MM.1S (cell line): ENCODE data around the gene INPP5D.

Experiments
- DNase-seq: peaks from one replicate; pipeline ENCODE4 v3.0.0-alpha.2; 2015
- H2AFZ ChIP-seq: fragments of 300-600 bp; sonication (generic); 2 replicates; pipeline ENCODE4 v1.6.0; 2016; ENCODE audit warnings: antibody characterized with exemption, low read length
- H3F3A ChIP-seq: fragments of 300-600 bp; sonication (generic); 2 replicates; pipeline ENCODE4 v1.6.1; 2016; ENCODE audit warnings: mild to moderate bottlenecking, antibody characterized with exemption, low read length, moderate library complexity, mixed read lengths; ENCODE audit not compliant: insufficient read depth
- H3K27ac ChIP-seq: fragments of 300-600 bp; sonication (generic); 2 replicates; pipeline ENCODE4 v1.5.1; 2016; ENCODE audit warnings: mild to moderate bottlenecking, low read length
- H3K27me3 ChIP-seq: fragments of 300-600 bp; sonication (generic); replicated peaks from 2 replicates; pipeline ENCODE4 v1.6.0; 2016; ENCODE audit warnings: low read length; ENCODE audit not compliant: insufficient read depth
- H3K36me3 ChIP-seq: fragments of 300-600 bp; sonication (generic); replicated peaks from 2 replicates; pipeline ENCODE4 v1.6.1; 2016; ENCODE audit warnings: mild to moderate bottlenecking, low read length, mixed read lengths; ENCODE audit not compliant: insufficient read depth
- H3K4me1 ChIP-seq: fragments of 300-600 bp; sonication (generic); 2 replicates; pipeline ENCODE4 v1.6.1; 2016; ENCODE audit warnings: low read length, mixed read lengths
- H3K4me2 ChIP-seq: fragments of 300-600 bp; sonication (generic); 2 replicates; pipeline ENCODE4 v1.6.0; 2016; ENCODE audit warnings: low read depth, low read length
- H3K4me3 ChIP-seq: fragments of 300-600 bp; sonication (generic); 2 replicates; pipeline ENCODE4 v1.5.1; 2016; ENCODE audit warnings: low read length, mixed read lengths
- H3K79me2 ChIP-seq: fragments of 300-600 bp; sonication (generic); 2 replicates; pipeline ENCODE4 v1.6.1; 2016; ENCODE audit warnings: mixed run types, low read length, mixed read lengths
- H3K9ac ChIP-seq: fragments of 300-600 bp; sonication (generic); 2 replicates; pipeline ENCODE4 v1.6.1; 2016; ENCODE audit warnings: low read length, mixed read lengths
- H3K9me2 ChIP-seq: fragments of 300-600 bp; sonication (generic); replicated peaks from 2 replicates; pipeline ENCODE4 v1.6.1; 2016; ENCODE audit warnings: mild to moderate bottlenecking, low read length, mixed read lengths; ENCODE audit not compliant: insufficient read depth
- H3K9me3 ChIP-seq: fragments of 300-600 bp; sonication (generic); replicated peaks from 2 replicates; pipeline ENCODE4 v1.6.1; 2016; ENCODE audit warnings: mild to moderate bottlenecking, low read length, mixed read lengths; ENCODE audit not compliant: insufficient read depth
- H4K20me1 ChIP-seq: fragments of 300-600 bp; sonication (generic); 2 replicates; pipeline ENCODE4 v1.6.1; 2016; ENCODE audit warnings: mild to moderate bottlenecking, low read length, moderate library complexity, mixed read lengths; ENCODE audit not compliant: insufficient read depth
- EZH2 ChIP-seq: fragments of 300-600 bp; sonication (generic); optimal IDR thresholded peaks from 2 replicates; pipeline ENCODE3; 2017; ENCODE audit warnings: low read depth, mild to moderate bottlenecking, antibody characterized with exemption, low read length, mixed read lengths
- EZH2phosphoT487 ChIP-seq: fragments of 300-600 bp; sonication (generic); IDR thresholded peaks from 2 replicates; pipeline ENCODE4 v1.6.1; 2018; ENCODE audit warnings: antibody characterized with exemption, low read length
- TF ChIP-seq, protein P1 (sequence below): fragments of 300-600 bp; sonication (generic); IDR thresholded peaks from 2 replicates; pipeline ENCODE4 v1.5.1; 2016; ENCODE audit warnings: antibody characterized with exemption, low read length, mixed read lengths

The INPP5D gene

GRCh38 chr2:233117351-233117750, 57.2 kb downstream of the INPP5D start:
- H3K9me3 ChIP-seq = no peaks in the 10 kb centered on the region

GRCh38 chr2:233117811-233118647, 57.9 kb downstream of the INPP5D start:
- H3K4me1 ChIP-seq = no peaks in the 10 kb centered on the region
- no peaks in the 10 kb centered on the region for H3K9me2 ChIP-seq
- no peaks in the 10 kb centered on the region for H3K36me3 ChIP-seq
- no peak overlapping the region for H3K27ac ChIP-seq
- no peaks in the 10 kb centered on the region for H4K20me1 ChIP-seq
- TF ChIP-seq EZH2 (no peak), EZH2phosphoT487 (no peak)
- no peak overlapping the region for H3K9ac ChIP-seq
- no peak overlapping the region for H3K4me2 ChIP-seq
- H3K27me3 ChIP-seq = no peaks in the 10 kb centered on the region
- peaks cover 8% of the 10 kb centered on the region; the same call in 1 of the 2 replicates for H3K79me2 ChIP-seq
- no peak for DNase-seq
- no peak overlapping the region for H3K4me3 ChIP-seq
- no peaks in the 10 kb centered on the region for H3K9me3 ChIP-seq
- no peak overlapping the region for H2AFZ ChIP-seq
- H3F3A ChIP-seq = no peaks in the 10 kb centered on the region

More at GRCh38 chr2:233117351-233117750, 57.2 kb downstream of the INPP5D start:
- no peaks in the 10 kb centered on the region for H3K4me1 ChIP-seq
- H3F3A ChIP-seq = no peaks in the 10 kb centered on the region
- H3K4me2 ChIP-seq = no peak overlapping the region
- no peak overlapping the region for H3K4me3 ChIP-seq
- H3K9me2 ChIP-seq = no peaks in the 10 kb centered on the region
- no peak for TF ChIP-seq EZH2phosphoT487
- H3K36me3 ChIP-seq = no peaks in the 10 kb centered on the region
- no peak overlapping the region for H2AFZ ChIP-seq
- peaks cover 8% of the 10 kb centered on the region; the same call in 1 of the 2 replicates for H3K79me2 ChIP-seq
- no peak overlapping the region for H3K27ac ChIP-seq
- no peaks in the 10 kb centered on the region for H3K27me3 ChIP-seq
- H4K20me1 ChIP-seq = no peaks in the 10 kb centered on the region
- no peak for DNase-seq
- H3K9ac ChIP-seq = no peak overlapping the region

DNA sequence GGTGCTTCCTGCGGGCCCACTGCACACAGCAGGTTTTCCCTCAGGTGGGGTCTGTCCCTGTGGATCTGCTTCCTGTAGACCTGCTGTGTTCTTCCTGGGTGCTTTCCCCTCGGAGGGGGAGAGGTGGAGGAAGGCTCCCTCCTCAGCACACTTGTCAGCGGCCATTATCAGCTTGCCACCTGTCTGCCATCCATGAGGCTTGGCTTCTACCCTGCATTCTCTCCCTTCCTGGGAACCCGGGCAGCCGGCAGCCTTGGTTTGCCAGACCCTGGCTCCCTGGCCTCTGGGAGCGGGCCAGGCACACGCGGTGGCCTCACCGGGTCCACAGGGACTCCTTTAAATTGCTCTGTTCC, 58.5 kb downstream of the INPP5D start:
- H3K27ac ChIP-seq = no peak overlapping the region
- H3K9ac ChIP-seq = no peak overlapping the region
- no peaks in the 10 kb centered on the region for H3F3A ChIP-seq
- no peaks in the 10 kb centered on the region for H3K4me1 ChIP-seq
- H3K4me3 ChIP-seq = no peak overlapping the region
- no peaks in the 10 kb centered on the region for H4K20me1 ChIP-seq
- H2AFZ ChIP-seq = no peak overlapping the region
- no peak overlapping the region for H3K4me2 ChIP-seq
- TF ChIP-seq EZH2 = no peak
- no peak for TF ChIP-seq EZH2phosphoT487
- TF ChIP-seq, protein P1, sequence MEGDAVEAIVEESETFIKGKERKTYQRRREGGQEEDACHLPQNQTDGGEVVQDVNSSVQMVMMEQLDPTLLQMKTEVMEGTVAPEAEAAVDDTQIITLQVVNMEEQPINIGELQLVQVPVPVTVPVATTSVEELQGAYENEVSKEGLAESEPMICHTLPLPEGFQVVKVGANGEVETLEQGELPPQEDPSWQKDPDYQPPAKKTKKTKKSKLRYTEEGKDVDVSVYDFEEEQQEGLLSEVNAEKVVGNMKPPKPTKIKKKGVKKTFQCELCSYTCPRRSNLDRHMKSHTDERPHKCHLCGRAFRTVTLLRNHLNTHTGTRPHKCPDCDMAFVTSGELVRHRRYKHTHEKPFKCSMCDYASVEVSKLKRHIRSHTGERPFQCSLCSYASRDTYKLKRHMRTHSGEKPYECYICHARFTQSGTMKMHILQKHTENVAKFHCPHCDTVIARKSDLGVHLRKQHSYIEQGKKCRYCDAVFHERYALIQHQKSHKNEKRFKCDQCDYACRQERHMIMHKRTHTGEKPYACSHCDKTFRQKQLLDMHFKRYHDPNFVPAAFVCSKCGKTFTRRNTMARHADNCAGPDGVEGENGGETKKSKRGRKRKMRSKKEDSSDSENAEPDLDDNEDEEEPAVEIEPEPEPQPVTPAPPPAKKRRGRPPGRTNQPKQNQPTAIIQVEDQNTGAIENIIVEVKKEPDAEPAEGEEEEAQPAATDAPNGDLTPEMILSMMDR = no peak
- no peaks in the 10 kb centered on the region for H3K36me3 ChIP-seq
- peaks cover 8% of the 10 kb centered on the region; the same call in 1 of the 2 replicates for H3K79me2 ChIP-seq
- no peaks in the 10 kb centered on the region for H3K9me2 ChIP-seq
- no peak for DNase-seq
- H3K9me3 ChIP-seq = no peaks in the 10 kb centered on the region
- H3K27me3 ChIP-seq = no peaks in the 10 kb centered on the region

GRCh38 chr2:233119123-233119522, 59.0 kb downstream of the INPP5D start:
- H2AFZ ChIP-seq = no peak overlapping the region
- H3K9ac ChIP-seq = no peak overlapping the region
- H3K4me1 ChIP-seq = no peaks in the 10 kb centered on the region
- H3K4me3 ChIP-seq = no peak overlapping the region
- no peak overlapping the region for H3K27ac ChIP-seq
- H3K4me2 ChIP-seq = no peak overlapping the region
- H4K20me1 ChIP-seq = no peaks in the 10 kb centered on the region
- H3K36me3 ChIP-seq = no peaks in the 10 kb centered on the region
- peaks cover 8% of the 10 kb centered on the region; the same call in 1 of the 2 replicates for H3K79me2 ChIP-seq
- TF ChIP-seq EZH2phosphoT487 (no peak), EZH2 (no peak)
- TF ChIP-seq, protein P1 = no peak
- H3K9me3 ChIP-seq = no peaks in the 10 kb centered on the region
- H3K27me3 ChIP-seq = no peaks in the 10 kb centered on the region
- no peak for DNase-seq
- no peaks in the 10 kb centered on the region for H3F3A ChIP-seq
- no peaks in the 10 kb centered on the region for H3K9me2 ChIP-seq
